K562 (cell line): ENCODE measurements around the gene APOC1. TPM values are rescaled to one million over a fixed set of nuclear protein-coding genes. Genes with fewer than 3 reads are reported as not detected.

Experiments used
- ASH1L ChIP-seq: fragments of 450-650 bp; IDR thresholded peaks from 2 replicates; pipeline ENCODE4 v1.6.1; 2018; ENCODE audit warnings: borderline replicate concordance, mild to moderate bottlenecking, low read depth; ENCODE audit not compliant: partially characterized antibody
- CBX5 ChIP-seq: IDR thresholded peaks from 2 replicates; pipeline ENCODE4 v1.6.1; 2014; ENCODE audit warnings: low read depth, borderline replicate concordance
- DPF2 ChIP-seq: fragments of 450-650 bp; IDR thresholded peaks from 2 replicates; pipeline ENCODE4 v1.6.1; 2016
- EP400 ChIP-seq: fragments of 450-650 bp; IDR thresholded peaks from 2 replicates; pipeline ENCODE4 v1.6.1; 2017; ENCODE audit warnings: antibody characterized with exemption, mild to moderate bottlenecking, moderate library complexity
- ERF ChIP-seq: fragments of 450-650 bp; formaldehyde crosslinking; IDR thresholded peaks from 2 replicates; pipeline ENCODE4 v1.4.0; 2020; ENCODE audit warnings: mild to moderate bottlenecking, mixed read lengths
- HLTF ChIP-seq: fragments of 450-650 bp; IDR thresholded peaks from 2 replicates; pipeline ENCODE4 v1.6.1; 2016
- KLF6 ChIP-seq: fragments of 250-450 bp; sonication (Bioruptor Pico); IDR thresholded peaks from 2 replicates; pipeline ENCODE4 v1.4.0; 2020; ENCODE audit warnings: mild to moderate bottlenecking, moderate library complexity, borderline replicate concordance
- LEF1 ChIP-seq: fragments of 450-650 bp; IDR thresholded peaks from 2 replicates; pipeline ENCODE4 v1.6.1; 2016; ENCODE audit warnings: mild to moderate bottlenecking
- MCM7 ChIP-seq, 2 experiments: fragments of 450-650 bp; IDR thresholded peaks; 2 replicates each; pipeline ENCODE4 v1.6.1; 2016 to 2018
- MIER1 ChIP-seq: fragments of 450-650 bp; IDR thresholded peaks from 2 replicates; pipeline ENCODE4 v1.6.1; 2016; ENCODE audit warnings: antibody characterized with exemption, mild to moderate bottlenecking, low read depth
- NCOA1 ChIP-seq: fragments of 450-650 bp; IDR thresholded peaks from 2 replicates; pipeline ENCODE4 v1.6.1; 2016; ENCODE audit warnings: low read depth
- RBM39 ChIP-seq: fragments of 200-400 bp; formaldehyde crosslinking; optimal IDR thresholded peaks from 2 replicates; pipeline ENCODE3; 2018; ENCODE audit warnings: low read depth, low read length
- RCOR1 ChIP-seq, 2 experiments: IDR thresholded peaks; 2 replicates each; pipeline ENCODE4 v1.6.1; 2012; ENCODE audit warnings: low read depth in 2 of 2, low read length in 2 of 2, borderline replicate concordance in 1 of 2, improper control_type of control experiment in 1 of 2
- SIN3A ChIP-seq, 2 experiments: fragments of 150-350 bp in 1 of 2; IDR thresholded peaks; 2 replicates each; pipeline ENCODE4 v1.6.1; 2011 to 2016; ENCODE audit warnings: borderline replicate concordance in 2 of 2, low read depth in 2 of 2, low read length in 2 of 2, mild to moderate bottlenecking in 2 of 2, moderate library complexity in 2 of 2; ENCODE audit not compliant: control insufficient read depth in 1 of 2
- SMAD4 ChIP-seq: fragments of 250-450 bp; sonication (Bioruptor Pico); conservative IDR thresholded peaks from 2 replicates; pipeline ENCODE4 v1.8.0; 2021; ENCODE audit warnings: inconsistent platforms, mild to moderate bottlenecking, moderate library complexity
- TBL1XR1 ChIP-seq, 2 experiments: IDR thresholded peaks; 2 replicates each; pipeline ENCODE4 v1.6.1; 2012; ENCODE audit warnings: improper control_type of control experiment in 2 of 2, low read length in 2 of 2, mild to moderate bottlenecking in 1 of 2
- ZBTB8A ChIP-seq: fragments of 450-650 bp; IDR thresholded peaks from 2 replicates; pipeline ENCODE4 v1.6.1; 2018; ENCODE audit warnings: mild to moderate bottlenecking, moderate library complexity; ENCODE audit not compliant: partially characterized antibody
- ZC3H4 ChIP-seq: sonication (generic); formaldehyde crosslinking; IDR thresholded peaks from 2 replicates; pipeline ENCODE4 v1.9.0; 2021; ENCODE audit warnings: missing genetic modification reagents, borderline replicate concordance
- ZNF212 ChIP-seq: fragments of 450-650 bp; formaldehyde crosslinking; IDR thresholded peaks from 2 replicates; pipeline ENCODE4 v1.4.0; 2020; ENCODE audit warnings: mild to moderate bottlenecking
- ZNF354B ChIP-seq: fragments of 250-450 bp; sonication (Bioruptor Pico); IDR thresholded peaks from 2 replicates; pipeline ENCODE4 v1.4.0; 2020
- ZNF507 ChIP-seq: conservative IDR thresholded peaks from 2 replicates; pipeline ENCODE4 v1.6.1; 2017; ENCODE audit warnings: missing genetic modification characterization, missing compliant biosample characterization
- polyA plus RNA-seq, 8 experiments: library from polyadenylated mRNA; depleted of rRNA in 4 of 8; stranded (reverse) in 5 of 8; unstranded in 3 of 8; fragments of >200 nt; fragmentation: Nextera tagmentation in 2 of 8; fragmentation: Illumina TruSeq in 1 of 8; extraction: Ambion mirVana in 2 of 8; extraction: Trizol in 1 of 8; gene quantifications; 2 replicates each; pipeline versions ENCODE4 v1.2.1 to v1.2.3, GENCODE V29; 2011 to 2014; ENCODE audit warnings: inconsistent platforms in 1 of 8, missing spikeins in 1 of 8
- total RNA-seq, 7 experiments: library from RNA; depleted of rRNA in 6 of 7; stranded (reverse); fragments of >200 nt in 6 of 7; fragmentation: Illumina TruSeq in 2 of 7; extraction: Trizol in 2 of 7; gene quantifications; 2 replicates each; pipeline versions ENCODE4 v1.2.1 to v1.2.3, GENCODE V29; 2011 to 2021; ENCODE audit warnings: low replicate concordance in 1 of 7
- TF ChIP-seq, protein P1 (sequence below), 2 experiments: fragments of 450-650 bp in 1 of 2; sonication (generic) in 1 of 2; formaldehyde crosslinking in 1 of 2; IDR thresholded peaks; 2 replicates each; pipeline versions ENCODE4 v1.7.1 to v1.9.0; 2016 to 2022; ENCODE audit warnings: inconsistent platforms in 1 of 2, mild to moderate bottlenecking in 1 of 2, missing genetic modification reagents in 1 of 2

APOC1 gene
- total and polyA plus RNA-seq, 9 of the 15 experiments (the other 6 are each of a cell fraction or from before 2014, with no cell fraction given) = 115 to 408 (median 220) TPM

DNA sequence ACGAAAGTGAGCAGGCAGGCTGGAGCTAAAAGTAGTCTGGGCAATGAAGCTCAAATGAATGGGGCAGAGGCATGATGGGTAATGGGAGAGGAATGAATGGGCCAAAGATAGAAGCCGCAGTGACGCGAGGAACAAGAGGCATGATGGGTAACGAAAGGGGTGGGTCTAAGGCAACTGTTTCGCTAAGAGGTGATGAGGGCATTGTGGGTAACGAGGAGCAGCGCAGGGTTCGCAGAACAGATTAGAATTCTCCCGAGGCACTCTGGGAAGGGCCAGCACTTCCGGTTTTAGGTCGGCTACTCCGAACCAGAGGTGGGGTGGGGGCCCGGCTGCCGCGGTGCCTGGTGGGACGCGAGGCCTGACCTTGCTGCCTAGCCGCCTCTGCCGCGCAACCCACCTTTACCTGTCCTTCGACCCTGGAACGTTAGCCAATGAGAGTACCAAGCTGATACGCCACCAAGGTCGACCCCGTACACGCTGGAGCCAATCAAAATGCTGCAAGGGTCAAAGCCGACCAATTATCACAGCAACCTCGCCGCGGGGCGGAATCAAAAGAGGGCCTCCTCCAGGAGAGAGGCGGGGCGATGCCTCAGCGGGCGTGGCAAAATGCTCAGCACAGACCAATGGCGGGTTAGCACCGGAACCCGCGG, 23.9 kb upstream of the APOC1 start (continued):
- TF ChIP-seq MCM7 (IDR thresholded peaks at IDR 0.05) (no peak), ZNF354B (CRISPR knock-in tag) (no peak), LEF1 (peak; percentile 10; the same call in 1 of the 2 replicates), ZBTB8A (no peak), EP400 (peak; percentile 89), ASH1L (peak; percentile 97), ZC3H4 (CRISPR knock-in tag) (no peak), MIER1 (no peak; the same call in 1 of the 2 replicates), RCOR1 (IDR thresholded peaks at IDR 0.05; ENCODE audit: borderline replicate concordance in 1 of 2, low read depth in 2 of 2, low read length in 2 of 2) (no peak), KLF6 (CRISPR knock-in tag) (no peak), TBL1XR1 (IDR thresholded peaks at IDR 0.05; ENCODE audit: low read length in 2 of 2) (0 out of 4 replicates have a peak, but pooled peaks of 1 of the 2 experiments have one; percentile 9), SIN3A (IDR thresholded peaks at IDR 0.05; ENCODE audit: borderline replicate concordance in 2 of 2, control insufficient read depth in 1 of 2, low read depth in 2 of 2, low read length in 2 of 2) (peak in 1 of 2 experiments; percentile 63; a peak in 1 of 4 replicates), CBX5 (no peak), NCOA1 (0 out of 2 replicates have a peak, but pooled peaks have one; percentile 57), DPF2 (peak; percentile 72), ZNF212 (CRISPR knock-in tag) (no peak), SMAD4 (CRISPR knock-in tag) (0 out of 2 replicates have a peak, but pooled peaks have one; percentile 14), RBM39 (no peak), ZNF507 (tag) (no peak), HLTF (no peak), ERF (CRISPR knock-in tag) (0 out of 2 replicates have a peak, but pooled peaks have one; percentile 77)
- TF ChIP-seq, protein P1, sequence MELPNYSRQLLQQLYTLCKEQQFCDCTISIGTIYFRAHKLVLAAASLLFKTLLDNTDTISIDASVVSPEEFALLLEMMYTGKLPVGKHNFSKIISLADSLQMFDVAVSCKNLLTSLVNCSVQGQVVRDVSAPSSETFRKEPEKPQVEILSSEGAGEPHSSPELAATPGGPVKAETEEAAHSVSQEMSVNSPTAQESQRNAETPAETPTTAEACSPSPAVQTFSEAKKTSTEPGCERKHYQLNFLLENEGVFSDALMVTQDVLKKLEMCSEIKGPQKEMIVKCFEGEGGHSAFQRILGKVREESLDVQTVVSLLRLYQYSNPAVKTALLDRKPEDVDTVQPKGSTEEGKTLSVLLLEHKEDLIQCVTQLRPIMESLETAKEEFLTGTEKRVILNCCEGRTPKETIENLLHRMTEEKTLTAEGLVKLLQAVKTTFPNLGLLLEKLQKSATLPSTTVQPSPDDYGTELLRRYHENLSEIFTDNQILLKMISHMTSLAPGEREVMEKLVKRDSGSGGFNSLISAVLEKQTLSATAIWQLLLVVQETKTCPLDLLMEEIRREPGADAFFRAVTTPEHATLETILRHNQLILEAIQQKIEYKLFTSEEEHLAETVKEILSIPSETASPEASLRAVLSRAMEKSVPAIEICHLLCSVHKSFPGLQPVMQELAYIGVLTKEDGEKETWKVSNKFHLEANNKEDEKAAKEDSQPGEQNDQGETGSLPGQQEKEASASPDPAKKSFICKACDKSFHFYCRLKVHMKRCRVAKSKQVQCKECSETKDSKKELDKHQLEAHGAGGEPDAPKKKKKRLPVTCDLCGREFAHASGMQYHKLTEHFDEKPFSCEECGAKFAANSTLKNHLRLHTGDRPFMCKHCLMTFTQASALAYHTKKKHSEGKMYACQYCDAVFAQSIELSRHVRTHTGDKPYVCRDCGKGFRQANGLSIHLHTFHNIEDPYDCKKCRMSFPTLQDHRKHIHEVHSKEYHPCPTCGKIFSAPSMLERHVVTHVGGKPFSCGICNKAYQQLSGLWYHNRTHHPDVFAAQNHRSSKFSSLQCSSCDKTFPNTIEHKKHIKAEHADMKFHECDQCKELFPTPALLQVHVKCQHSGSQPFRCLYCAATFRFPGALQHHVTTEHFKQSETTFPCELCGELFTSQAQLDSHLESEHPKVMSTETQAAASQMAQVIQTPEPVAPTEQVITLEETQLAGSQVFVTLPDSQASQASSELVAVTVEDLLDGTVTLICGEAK (IDR thresholded peaks at IDR 0.05) = peak; percentile 77
- TF ChIP-seq, protein P1 (CRISPR knock-in tag; IDR thresholded peaks at IDR 0.05) = no peak
